Urothelium cell line (cell line): ENCODE data around the gene HSPG2.

Experiments
- DNase-seq: peaks from one replicate; pipeline ENCODE4 v3.0.0; 2011; ENCODE audit warnings: low spot score, mixed read lengths
- FAIRE-seq: peaks from 2 replicates; lab custom pipeline; 2011; peaks lifted over from hg19 to GRCh38; lab: Jason Lieb, UNC

Gene HSPG2

GRCh38 chr1:21884456-21885235, 52.5 kb downstream of the HSPG2 start:
- FAIRE-seq (no peak), DNase-seq (no peak)

DNA sequence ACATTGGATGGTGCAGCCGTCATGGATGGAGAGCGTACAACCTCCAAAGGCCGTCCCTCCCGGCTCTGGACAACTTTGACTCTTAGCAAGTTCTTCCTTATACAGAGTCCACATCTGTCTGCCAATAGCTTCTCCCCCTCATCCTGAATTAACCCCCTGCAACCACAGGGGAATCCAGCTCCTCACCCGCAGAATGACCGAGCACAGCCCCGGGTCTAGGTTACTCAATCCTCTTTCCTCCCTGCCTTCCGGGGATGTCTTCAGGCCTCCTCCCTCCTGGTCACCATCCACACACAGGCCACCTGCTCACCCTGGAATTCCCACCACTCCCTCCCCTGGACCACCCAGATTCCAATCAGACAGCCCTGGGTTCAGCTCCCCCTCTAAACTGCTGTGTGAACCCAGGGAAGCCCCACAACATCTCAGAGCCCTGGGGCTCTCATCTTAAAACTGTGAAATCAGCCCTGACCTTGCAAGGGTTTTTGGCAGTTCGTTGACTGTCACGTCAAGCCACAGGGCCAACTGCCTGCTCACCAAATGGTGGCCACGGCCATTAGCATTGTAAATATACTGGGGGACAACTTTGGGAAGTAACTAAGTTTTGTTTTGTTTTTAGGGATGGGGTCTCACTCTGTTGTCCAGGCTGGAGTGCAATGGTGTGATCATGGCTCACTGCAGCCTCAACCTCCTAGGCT, 54.2 kb downstream of the HSPG2 start:
- FAIRE-seq (no peak), DNase-seq (no peak)

DNA sequence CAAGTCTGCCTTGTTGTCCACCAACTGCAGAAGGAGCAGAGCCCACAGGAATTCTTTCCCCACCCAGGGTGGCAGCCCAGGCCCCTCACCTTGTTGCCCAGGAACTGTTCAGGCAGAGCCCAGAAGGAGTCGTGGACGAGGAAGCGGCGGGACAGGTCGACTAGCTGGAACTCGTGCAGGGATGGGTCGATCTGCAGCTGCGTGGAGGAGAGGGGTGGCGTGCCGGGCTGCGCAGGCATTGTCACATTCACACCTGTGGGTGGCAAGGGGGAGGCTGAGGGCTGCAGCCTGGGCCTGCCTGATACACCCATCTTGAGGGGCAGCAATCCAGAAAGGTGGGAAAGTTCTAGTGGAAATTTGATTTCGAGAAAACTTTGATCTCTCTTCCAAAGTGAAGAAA, 55.9 kb downstream of the HSPG2 start:
- no peak for FAIRE-seq
- no peak for DNase-seq

- no peak for FAIRE-seq
- no peak for DNase-seq
Observed at GRCh38 chr1:21880619-21880970, 56.5 kb downstream of the HSPG2 start.

GRCh38 chr1:21879928-21880618, 57.0 kb downstream of the HSPG2 start:
- DNase-seq: no peak
- no peak for FAIRE-seq

GRCh38 chr1:21878840-21879478, 58.2 kb downstream of the HSPG2 start:
- FAIRE-seq: no peak
- DNase-seq: no peak

- FAIRE-seq: no peak
Observed at GRCh38 chr1:21878009-21878773, 58.9 kb downstream of the HSPG2 start.

DNA sequence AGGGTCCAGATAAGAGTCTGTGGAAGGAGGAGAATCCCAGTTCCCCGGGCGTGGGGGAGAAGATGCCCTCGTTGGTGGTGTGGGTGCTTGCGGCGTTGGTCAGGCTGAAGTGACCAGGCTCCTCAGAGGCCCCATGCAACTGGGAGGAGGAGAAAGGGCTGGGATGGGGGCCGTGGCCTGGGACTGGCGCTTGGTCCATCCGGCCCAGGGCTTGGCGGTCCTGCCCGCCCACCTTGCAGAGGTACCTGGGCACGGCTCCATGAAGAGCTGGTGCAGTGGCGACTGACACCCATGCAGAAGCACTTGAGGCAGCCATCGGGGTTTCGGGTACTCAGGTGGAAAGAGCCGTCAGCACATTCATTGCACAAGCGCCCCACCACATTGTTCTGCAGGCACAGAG, 60.8 kb downstream of the HSPG2 start:
- FAIRE-seq: no peak
- DNase-seq: no peak

More at GRCh38 chr1:21878009-21878773, 58.9 kb downstream of the HSPG2 start:
- no peak for DNase-seq

GRCh38 chr1:21875621-21876063, 61.5 kb downstream of the HSPG2 start:
- FAIRE-seq: no peak

GRCh38 chr1:21874778-21875547, 62.1 kb downstream of the HSPG2 start:
- no peak for DNase-seq
- FAIRE-seq: no peak

More at GRCh38 chr1:21875621-21876063, 61.5 kb downstream of the HSPG2 start:
- no peak for DNase-seq

DNA sequence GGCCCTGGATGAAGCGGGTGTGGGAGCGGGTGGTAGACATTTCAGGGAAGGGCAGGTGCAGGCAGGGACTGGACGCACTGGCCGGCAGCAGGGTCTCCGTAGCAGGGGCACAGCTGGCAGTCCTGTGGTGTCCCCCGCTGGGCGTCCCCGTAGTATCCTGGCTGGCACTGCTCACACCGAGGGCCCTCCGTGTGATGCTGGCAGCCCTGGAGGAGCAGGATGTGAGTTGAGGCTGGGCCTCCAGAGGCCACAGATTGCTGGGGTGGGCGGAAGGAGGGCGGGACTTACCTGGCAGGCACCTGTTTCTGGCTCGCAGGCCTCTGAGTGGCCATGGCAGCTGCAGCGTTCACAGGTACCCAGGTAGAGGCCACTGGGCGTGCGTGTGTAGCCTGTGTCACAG, 62.8 kb downstream of the HSPG2 start:
- DNase-seq: no peak
- FAIRE-seq: no peak

- DNase-seq: no peak
- FAIRE-seq: no peak
Observed at GRCh38 chr1:21873761-21874160, 63.3 kb downstream of the HSPG2 start.

DNA sequence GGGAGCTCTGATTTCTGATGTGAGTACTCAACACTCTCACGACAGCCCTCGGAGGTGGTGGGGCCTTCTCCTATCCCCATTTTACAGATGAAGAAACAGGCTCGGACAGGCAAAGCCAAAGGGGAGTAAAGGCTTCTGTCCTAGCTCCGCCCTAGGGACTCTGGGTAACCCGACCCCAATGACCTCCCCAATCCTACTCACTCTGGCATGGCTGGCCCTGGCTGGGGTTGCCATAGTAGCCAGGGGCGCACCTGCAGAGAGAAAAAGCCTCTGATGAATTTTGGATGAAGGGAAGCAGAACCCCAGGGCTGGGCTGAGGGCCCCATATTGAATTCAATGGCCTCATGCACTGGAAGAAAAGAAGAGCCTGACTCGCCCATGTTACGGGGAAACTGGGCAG, 63.9 kb downstream of the HSPG2 start:
- DNase-seq: no peak

DNA sequence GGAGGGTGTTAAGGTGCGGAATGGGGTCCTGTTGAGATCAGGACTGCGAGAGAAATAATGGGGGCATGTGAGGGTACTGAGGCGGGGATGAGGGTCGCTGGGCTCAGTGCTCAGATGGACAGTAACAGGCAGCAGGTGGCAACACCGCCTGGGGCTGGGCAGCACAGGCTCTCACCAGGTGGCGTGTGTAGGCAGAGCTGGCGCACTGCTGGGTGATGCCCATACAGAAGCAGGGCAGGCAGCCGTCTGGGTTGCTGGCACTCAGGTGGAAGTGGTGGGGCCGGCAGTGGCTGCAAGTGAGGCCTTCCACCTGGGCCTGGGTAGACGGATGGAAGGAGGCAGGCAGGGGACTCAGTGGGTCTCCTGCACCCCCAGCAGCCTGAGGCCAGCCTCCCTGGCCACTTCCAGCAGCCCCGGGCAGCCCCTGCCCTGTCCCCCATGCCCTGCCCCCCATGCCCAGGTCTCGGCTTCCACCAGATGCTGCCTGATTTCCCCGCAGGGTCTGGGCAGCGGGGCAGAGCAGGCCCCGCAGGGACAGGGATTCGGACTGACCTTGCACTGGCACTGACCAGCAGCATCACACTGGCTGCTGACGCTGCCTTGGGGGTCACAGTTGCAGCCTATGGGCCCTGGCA, 64.5 kb downstream of the HSPG2 start:
- FAIRE-seq (no peak), DNase-seq (no peak)

More for the DNA sequence above, 63.9 kb downstream of the HSPG2 start:
- no peak for FAIRE-seq

- DNase-seq: peak; percentile 37
- FAIRE-seq: no peak
Observed at GRCh38 chr1:21871943-21872342, 65.2 kb downstream of the HSPG2 start.

DNA sequence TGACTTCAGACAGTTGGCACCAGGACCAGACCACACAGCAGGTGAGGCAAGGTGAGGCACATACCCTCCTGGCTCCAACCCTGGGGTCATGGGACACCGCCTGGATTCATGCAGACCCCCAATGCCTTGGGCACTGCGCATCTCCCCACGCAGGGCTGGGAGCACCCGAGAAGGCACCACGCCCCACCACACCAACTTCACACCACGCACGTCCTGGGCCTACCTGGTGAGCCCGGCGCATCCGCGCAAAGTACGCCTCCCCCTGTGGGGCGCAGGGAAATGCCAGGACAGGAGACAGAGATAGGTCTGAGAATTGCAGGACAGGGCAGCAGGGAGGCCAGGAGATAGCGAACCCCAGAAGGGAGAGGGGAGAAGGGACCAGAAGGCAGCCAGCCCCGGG, 66.5 kb downstream of the HSPG2 start:
- FAIRE-seq (no peak), DNase-seq (no peak)

- FAIRE-seq (peak; percentile 70), DNase-seq (peak; percentile 96)
Observed at GRCh38 chr1:21869620-21870121, 67.4 kb downstream of the HSPG2 start.

DNA sequence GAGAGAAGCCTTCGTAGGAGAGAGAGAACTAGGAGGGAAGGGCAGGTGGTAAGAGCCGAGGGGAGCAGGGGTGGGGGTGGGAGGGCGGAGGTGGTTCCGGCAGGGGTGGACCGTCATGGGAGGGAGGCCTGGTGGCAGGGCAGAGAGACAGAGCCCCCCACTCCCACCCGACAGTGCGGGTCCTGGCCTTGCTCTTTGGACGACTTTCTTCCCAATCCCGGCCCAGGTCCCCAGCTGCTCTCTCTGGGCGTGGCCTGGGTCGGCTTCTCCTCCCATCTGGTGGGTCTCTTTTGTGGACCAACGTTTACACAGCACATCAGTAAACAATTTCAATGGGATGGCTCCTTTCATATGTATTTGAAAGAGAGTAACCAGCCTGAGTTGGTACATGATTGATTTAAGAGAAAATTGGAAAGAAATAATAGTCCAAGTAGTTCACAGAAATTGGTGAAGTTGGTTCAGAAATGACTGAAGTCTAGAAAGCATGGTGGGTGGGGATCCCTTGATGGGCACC, 68.1 kb downstream of the HSPG2 start:
- FAIRE-seq: no peak
- DNase-seq: no peak

GRCh38 chr1:21868482-21868881, 68.6 kb downstream of the HSPG2 start:
- FAIRE-seq (no peak), DNase-seq (no peak)
